IPS DF 6.9 (cell line): ENCODE results near the gene PHF12.

Source experiments
- DNase-seq: peaks from one replicate; pipeline ENCODE4 v3.0.0-alpha.2; 2013; ENCODE audit warnings: low read depth, low spot score
- H3K27ac ChIP-seq: one replicate; pipeline ENCODE4 v1.5.1; 2013; ENCODE audit warnings: low read length, control low read depth
- H3K27me3 ChIP-seq: 2 replicates; pipeline ENCODE4 v1.6.1; 2013; ENCODE audit warnings: mild to moderate bottlenecking, low read length; ENCODE audit not compliant: control insufficient read depth, insufficient read depth
- H3K36me3 ChIP-seq: 2 replicates; pipeline ENCODE4 v1.6.1; 2013; ENCODE audit warnings: low read length; ENCODE audit not compliant: control insufficient read depth, insufficient read depth
- H3K4me1 ChIP-seq: 2 replicates; pipeline ENCODE4 v1.6.1; 2013; ENCODE audit warnings: low read length; ENCODE audit not compliant: control insufficient read depth, insufficient read depth
- H3K4me3 ChIP-seq: 2 replicates; pipeline ENCODE4 v1.5.1; 2013; ENCODE audit warnings: mild to moderate bottlenecking, low read length
- H3K9me3 ChIP-seq: 2 replicates; pipeline ENCODE4 v1.6.1; 2013; ENCODE audit warnings: low read length, inconsistent platforms; ENCODE audit not compliant: control insufficient read depth, insufficient read depth
- WGBS: extraction: QIAGEN DNeasy Blood & Tissue Kit; methylation state at CpG from one replicate; pipeline ENCODE4 v1.1.7; 2013; ENCODE audit warnings: mixed read lengths, missing lambda C conversion rate; ENCODE audit not compliant: insufficient read length, insufficient coverage; 5-methylcytosine and 5-hydroxymethylcytosine counted together

The PHF12 gene

GRCh38 chr17:28988475-28988874 lies 37.2 kb upstream of the PHF12 start:
- H3K4me1 ChIP-seq, result peaks cover 8% of the 10 kb centered on the region; the same call in 1 of the 2 replicates
- H3K36me3 ChIP-seq, result no peaks in the 10 kb centered on the region
- H3K27me3 ChIP-seq, result no peaks in the 10 kb centered on the region
- H3K9me3 ChIP-seq, result no peaks in the 10 kb centered on the region
- H3K27ac ChIP-seq, result no peak overlapping the region
- WGBS, result no CpG with 5 or more reads among the region's 1 CpG
- DNase-seq, result no peak
- no peak overlapping the region for H3K4me3 ChIP-seq

- Histone ChIP-seq H3K4me1 (peaks cover 8% of the 10 kb centered on the region; the same call in 1 of the 2 replicates), H3K36me3 (no peaks in the 10 kb centered on the region), H3K27ac (no peak overlapping the region), H3K27me3 (no peaks in the 10 kb centered on the region), H3K9me3 (no peaks in the 10 kb centered on the region), H3K4me3 (no peak overlapping the region)
- no CpG with 5 or more reads among the region's 15 CpGs for WGBS
- no peak for DNase-seq
Observed at GRCh38 chr17:28986714-28987655, 35.7 kb upstream of the PHF12 start.

- no peak for DNase-seq
- whole genome bisulfite sequencing, result no CpG with 5 or more reads among the region's 36 CpGs
- Histone ChIP-seq H3K27ac (no peak overlapping the region), H3K9me3 (no peaks in the 10 kb centered on the region), H3K27me3 (no peaks in the 10 kb centered on the region), H3K4me1 (peaks cover 8% of the 10 kb centered on the region; the same call in 1 of the 2 replicates), H3K36me3 (no peaks in the 10 kb centered on the region), H3K4me3 (no peak overlapping the region)
Observed at GRCh38 chr17:28985950-28986713, 34.8 kb upstream of the PHF12 start.

- Histone ChIP-seq H3K27ac (no peak overlapping the region), H3K9me3 (no peaks in the 10 kb centered on the region), H3K4me1 (peaks cover 8% of the 10 kb centered on the region; the same call in 1 of the 2 replicates), H3K36me3 (no peaks in the 10 kb centered on the region), H3K4me3 (no peak overlapping the region), H3K27me3 (no peaks in the 10 kb centered on the region)
- WGBS, result no CpG with 5 or more reads among the region's 7 CpGs
- DNase-seq, result no peak
Observed at GRCh38 chr17:28983286-28984230, 32.2 kb upstream of the PHF12 start.

- DNase-seq, result no peak
- H3K4me1 ChIP-seq, result peaks cover 8% of the 10 kb centered on the region; the same call in 1 of the 2 replicates
- no peaks in the 10 kb centered on the region for H3K27me3 ChIP-seq
- no peaks in the 10 kb centered on the region for H3K9me3 ChIP-seq
- no CpG with 5 or more reads among the region's 11 CpGs for WGBS
- no peak overlapping the region for H3K27ac ChIP-seq
- H3K36me3 ChIP-seq, result no peaks in the 10 kb centered on the region
- no peak overlapping the region for H3K4me3 ChIP-seq
Observed at GRCh38 chr17:28982131-28982793, 30.9 kb upstream of the PHF12 start.

- Histone ChIP-seq H3K9me3 (no peaks in the 10 kb centered on the region), H3K27ac (no peak overlapping the region), H3K4me3 (no peak overlapping the region), H3K27me3 (no peaks in the 10 kb centered on the region), H3K36me3 (no peaks in the 10 kb centered on the region), H3K4me1 (no peaks in the 10 kb centered on the region)
- no CpG with 5 or more reads among the region's 2 CpGs for WGBS
- DNase-seq, result no peak
Observed at GRCh38 chr17:28978356-28978964, 27.1 kb upstream of the PHF12 start.

GRCh38 chr17:28977659-28978355 lies 26.5 kb upstream of the PHF12 start:
- no peaks in the 10 kb centered on the region for H3K27me3 ChIP-seq
- no peak for DNase-seq
- no peaks in the 10 kb centered on the region for H3K36me3 ChIP-seq
- H3K9me3 ChIP-seq, result no peaks in the 10 kb centered on the region
- no peak overlapping the region for H3K27ac ChIP-seq
- WGBS, result no CpG with 5 or more reads among the region's 8 CpGs
- H3K4me3 ChIP-seq, result no peak overlapping the region
- no peaks in the 10 kb centered on the region for H3K4me1 ChIP-seq

- no peaks in the 10 kb centered on the region for H3K4me1 ChIP-seq
- no peaks in the 10 kb centered on the region for H3K27me3 ChIP-seq
- H3K9me3 ChIP-seq, result no peaks in the 10 kb centered on the region
- DNase-seq, result no peak
- H3K4me3 ChIP-seq, result no peak overlapping the region
- H3K27ac ChIP-seq, result no peak overlapping the region
- H3K36me3 ChIP-seq, result no peaks in the 10 kb centered on the region
- WGBS, result no CpG with 5 or more reads among the region's 5 CpGs
Observed at GRCh38 chr17:28975646-28976045, 24.3 kb upstream of the PHF12 start.

GRCh38 chr17:28975031-28975430 lies 23.7 kb upstream of the PHF12 start:
- no peaks in the 10 kb centered on the region for H3K27me3 ChIP-seq

More at GRCh38 chr17:28975031-28975430, 23.7 kb upstream of the PHF12 start:
- Histone ChIP-seq H3K36me3 (no peaks in the 10 kb centered on the region), H3K4me3 (no peak overlapping the region), H3K27ac (no peak overlapping the region), H3K4me1 (0 out of 2 replicates have a peak, but pooled peaks cover 2% of the 10 kb centered on the region), H3K9me3 (no peaks in the 10 kb centered on the region)
- WGBS, result no CpG with 5 or more reads among the region's 2 CpGs
- DNase-seq, result no peak
